Neural cell (in vitro differentiated cells): ENCODE results near the gene LRRC46. TPM values are rescaled to one million over a fixed set of nuclear protein-coding genes. Genes with fewer than 3 reads are reported as not detected.

Source experiments
- H2AFZ ChIP-seq: fragments of 200-600, 300-800 bp; sonication (generic), shearing (Covaris generic); 2 replicates; pipeline ENCODE4 v1.6.0; 2014; ENCODE audit warnings: low read depth, mild to moderate bottlenecking, antibody characterized with exemption, low read length, moderate library complexity
- H3F3A ChIP-seq: fragments of 200-600 bp; shearing (Covaris generic); 2 replicates; pipeline ENCODE4 v1.6.1; 2016; ENCODE audit warnings: mild to moderate bottlenecking, moderate library complexity, mixed read lengths, antibody characterized with exemption, low read length; ENCODE audit not compliant: insufficient read depth, poor library complexity, severe bottlenecking
- H3K27ac ChIP-seq: fragments of 200-600, 300-800 bp; sonication (generic), shearing (Covaris generic); 2 replicates; pipeline ENCODE4 v1.5.1; 2014; ENCODE audit warnings: mild to moderate bottlenecking, low read length, moderate library complexity
- H3K27me3 ChIP-seq: fragments of 300-800, 200-600 bp; sonication (generic), shearing (Covaris generic); 2 replicates; pipeline ENCODE4 v1.6.0; 2014; ENCODE audit warnings: mild to moderate bottlenecking, low read depth, low read length, moderate library complexity; ENCODE audit not compliant: insufficient read depth
- H3K36me3 ChIP-seq: fragments of 300-800, 200-600 bp; sonication (generic), shearing (Covaris generic); 2 replicates; pipeline ENCODE4 v1.5.1; 2014; ENCODE audit warnings: mild to moderate bottlenecking, antibody characterized with exemption, low read length, moderate library complexity; ENCODE audit not compliant: insufficient read depth
- H3K4me2 ChIP-seq: fragments of 300-800, 200-600 bp; sonication (generic), shearing (Covaris generic); 2 replicates; pipeline ENCODE4 v1.6.0; 2014; ENCODE audit warnings: mild to moderate bottlenecking, low read length
- H3K4me3 ChIP-seq: fragments of 300-800, 200-600 bp; sonication (generic), shearing (Covaris generic); 2 replicates; pipeline ENCODE4 v1.5.1; 2014; ENCODE audit warnings: mild to moderate bottlenecking, low read length, moderate library complexity
- H3K79me2 ChIP-seq: fragments of 200-600 bp; shearing (Covaris generic); replicated peaks from 2 replicates; pipeline ENCODE4 v1.6.0; 2014; ENCODE audit warnings: mild to moderate bottlenecking, low read length, moderate library complexity; ENCODE audit not compliant: insufficient read depth
- H3K9ac ChIP-seq: fragments of 300-800, 200-600 bp; sonication (generic), shearing (Covaris generic); 2 replicates; pipeline ENCODE4 v1.6.1; 2016; ENCODE audit warnings: mild to moderate bottlenecking, low read length, mixed read lengths
- H3K9me2 ChIP-seq: fragments of 200-600 bp; shearing (Covaris generic); 2 replicates; pipeline ENCODE4 v1.6.1; 2016; ENCODE audit warnings: mild to moderate bottlenecking, low read length, mixed read lengths; ENCODE audit not compliant: insufficient read depth
- H3K9me3 ChIP-seq: fragments of 200-600, 300-800 bp; sonication (generic), shearing (Covaris generic); 2 replicates; pipeline ENCODE4 v1.6.1; 2016; ENCODE audit warnings: mild to moderate bottlenecking, mixed run types, low read length, moderate library complexity, mixed read lengths
- H4K20me1 ChIP-seq: fragments of 200-600 bp; shearing (Covaris generic); 2 replicates; pipeline ENCODE4 v1.6.1; 2016; ENCODE audit warnings: mild to moderate bottlenecking, mixed run types; ENCODE audit not compliant: insufficient read depth
- EP300 ChIP-seq: fragments of 450-650 bp; conservative IDR thresholded peaks from 2 replicates; pipeline ENCODE4 v1.6.1; 2014; ENCODE audit warnings: antibody characterized with exemption, mild to moderate bottlenecking, moderate library complexity; ENCODE audit not compliant: poor library complexity, severe bottlenecking
- EZH2 ChIP-seq: fragments of 200-600, 300-800 bp; shearing (Covaris generic), sonication (generic); IDR thresholded peaks from 2 replicates; pipeline ENCODE4 v1.6.1; 2014; ENCODE audit warnings: antibody characterized with exemption, low read length, borderline replicate concordance, mild to moderate bottlenecking; ENCODE audit not compliant: insufficient read depth, poor library complexity, severe bottlenecking
- MXI1 ChIP-seq: fragments of 450-650 bp; conservative IDR thresholded peaks from 2 replicates; pipeline ENCODE4 v1.6.1; 2014; ENCODE audit warnings: antibody characterized with exemption, mild to moderate bottlenecking; ENCODE audit not compliant: poor library complexity, severe bottlenecking
- POLR2AphosphoS5 ChIP-seq: IDR thresholded peaks from 2 replicates; pipeline ENCODE4 v1.6.1; 2012
- RAD21 ChIP-seq: fragments of 450-650 bp; conservative IDR thresholded peaks from 2 replicates; pipeline ENCODE4 v1.6.1; 2014; ENCODE audit warnings: antibody characterized with exemption, mild to moderate bottlenecking, moderate library complexity
- REST ChIP-seq: IDR thresholded peaks from 2 replicates; pipeline ENCODE4 v1.6.1; 2012; ENCODE audit warnings: borderline replicate concordance
- SMC3 ChIP-seq: fragments of 450-650 bp; conservative IDR thresholded peaks from 2 replicates; pipeline ENCODE4 v1.6.1; 2014; ENCODE audit warnings: antibody characterized with exemption, mild to moderate bottlenecking, moderate library complexity; ENCODE audit not compliant: poor library complexity
- TAF1 ChIP-seq: IDR thresholded peaks from 2 replicates; pipeline ENCODE4 v1.6.1; 2012; ENCODE audit warnings: low read depth
- polyA plus RNA-seq: library from polyadenylated mRNA; depleted of rRNA; stranded (reverse); fragments of >200 nt; gene quantifications from 2 replicates; pipeline ENCODE4 v1.2.3, GENCODE V29; 2014
- TF ChIP-seq, protein P1 (sequence below): fragments of 450-650 bp; IDR thresholded peaks from 2 replicates; pipeline ENCODE4 v1.5.1; 2014; ENCODE audit warnings: antibody characterized with exemption, mild to moderate bottlenecking, moderate library complexity; ENCODE audit not compliant: poor library complexity, severe bottlenecking

LRRC46 gene
- polyA plus RNA-seq, 1 donor from 2014 or later: 0.12 TPM

DNA sequence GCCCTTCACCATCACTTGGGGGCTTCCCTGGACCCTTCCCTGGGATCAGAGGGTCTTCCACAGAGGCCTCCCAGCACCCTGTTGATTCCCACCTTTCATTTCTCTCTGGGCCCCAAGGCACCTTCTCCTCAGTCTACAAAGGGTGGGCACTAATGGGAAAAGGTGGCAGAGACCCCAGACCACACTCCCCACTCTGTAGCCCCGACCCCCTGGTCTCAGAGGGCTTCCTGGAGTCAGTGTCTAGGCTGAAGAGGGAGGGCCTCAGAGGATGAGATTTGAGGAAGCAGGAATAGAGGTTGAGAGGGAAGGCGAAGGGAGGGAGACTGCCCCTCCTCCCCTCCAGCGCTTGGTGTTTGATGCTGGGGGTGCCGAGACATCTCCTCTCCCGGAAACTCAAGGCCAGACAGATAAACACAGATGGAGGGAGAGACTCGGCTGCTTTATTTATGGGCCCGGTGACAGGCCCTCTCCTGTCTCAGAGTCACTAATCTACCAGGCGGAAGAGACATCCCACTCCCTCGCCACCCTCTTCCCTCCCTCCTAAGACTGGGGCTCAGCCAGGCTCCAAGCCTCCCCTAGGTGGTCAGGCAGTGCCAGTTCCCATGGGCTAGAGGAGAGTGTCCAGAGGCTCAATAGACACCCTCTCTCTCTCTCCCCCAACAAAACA, 46.0 kb downstream of the LRRC46 start:
- no peak overlapping the region for H2AFZ ChIP-seq
- no peak overlapping the region for H3K27ac ChIP-seq
- H3K4me2 ChIP-seq: no peak overlapping the region
- H3K79me2 ChIP-seq: no peaks in the 10 kb centered on the region
- H3K9me2 ChIP-seq: no peaks in the 10 kb centered on the region
- peaks cover 15% of the 10 kb centered on the region for H3K27me3 ChIP-seq
- H4K20me1 ChIP-seq: no peaks in the 10 kb centered on the region
- H3K9ac ChIP-seq: no peak overlapping the region
- TF ChIP-seq SMC3 (no peak), RAD21 (no peak), MXI1 (no peak), EP300 (no peak), TAF1 (no peak)
- no peaks in the 10 kb centered on the region for H3K9me3 ChIP-seq
- H3K36me3 ChIP-seq: no peaks in the 10 kb centered on the region
- no peak overlapping the region for H3K4me3 ChIP-seq
- H3F3A ChIP-seq: no peaks in the 10 kb centered on the region

DNA sequence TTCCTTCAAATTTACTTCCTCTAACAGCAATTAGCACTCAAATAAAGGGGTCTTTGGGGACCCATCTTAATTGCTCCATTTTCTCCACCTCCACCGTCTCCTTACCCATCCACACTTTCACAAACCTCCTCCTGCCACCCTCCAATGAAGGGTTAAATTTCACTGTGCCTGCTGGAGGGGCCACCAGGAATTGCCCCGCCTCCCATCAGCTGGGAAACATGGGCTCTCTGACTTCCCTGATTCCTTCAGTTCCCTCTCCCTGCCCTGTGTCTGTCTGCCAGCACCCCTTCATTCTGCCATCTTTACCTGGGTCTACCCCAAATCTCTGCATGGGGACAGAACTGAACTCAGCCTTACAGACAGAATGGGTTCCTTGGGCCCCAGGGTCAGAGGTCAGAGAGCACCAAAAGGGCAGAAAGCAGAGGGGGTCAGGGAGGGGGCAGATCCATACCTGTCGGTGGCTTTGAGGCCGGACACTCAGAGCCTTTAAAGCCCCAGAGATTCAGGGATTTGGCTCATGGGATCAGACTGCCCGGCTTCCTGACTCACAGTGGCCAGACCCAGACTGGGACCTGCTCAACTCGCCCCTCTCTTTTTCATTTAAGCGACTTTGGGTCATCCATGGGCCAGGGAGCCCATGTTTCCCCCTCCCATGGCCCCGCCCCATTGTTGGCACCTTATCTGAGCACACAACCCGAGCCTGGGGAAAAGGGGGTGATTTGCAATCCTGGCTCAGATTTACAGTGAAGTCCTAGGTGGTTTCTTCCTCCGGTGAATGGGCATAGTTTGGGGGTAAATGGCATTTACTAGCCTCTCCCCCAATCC, 46.9 kb downstream of the LRRC46 start:
- Histone ChIP-seq H3K9me2 (no peaks in the 10 kb centered on the region), H3K27ac (no peak overlapping the region), H3K27me3 (peaks cover 6% of the 10 kb centered on the region), H3K79me2 (no peaks in the 10 kb centered on the region), H3K4me2 (no peak overlapping the region), H4K20me1 (no peaks in the 10 kb centered on the region), H3K9me3 (no peaks in the 10 kb centered on the region), H3K36me3 (no peaks in the 10 kb centered on the region), H3K9ac (no peak overlapping the region), H2AFZ (no peak overlapping the region), H3F3A (no peaks in the 10 kb centered on the region), H3K4me3 (no peak overlapping the region)
- TF ChIP-seq REST (no peak), RAD21 (no peak), SMC3 (no peak), TAF1 (no peak), EZH2 (no peak), MXI1 (no peak), POLR2AphosphoS5 (no peak), EP300 (no peak)
- TF ChIP-seq, protein P1, sequence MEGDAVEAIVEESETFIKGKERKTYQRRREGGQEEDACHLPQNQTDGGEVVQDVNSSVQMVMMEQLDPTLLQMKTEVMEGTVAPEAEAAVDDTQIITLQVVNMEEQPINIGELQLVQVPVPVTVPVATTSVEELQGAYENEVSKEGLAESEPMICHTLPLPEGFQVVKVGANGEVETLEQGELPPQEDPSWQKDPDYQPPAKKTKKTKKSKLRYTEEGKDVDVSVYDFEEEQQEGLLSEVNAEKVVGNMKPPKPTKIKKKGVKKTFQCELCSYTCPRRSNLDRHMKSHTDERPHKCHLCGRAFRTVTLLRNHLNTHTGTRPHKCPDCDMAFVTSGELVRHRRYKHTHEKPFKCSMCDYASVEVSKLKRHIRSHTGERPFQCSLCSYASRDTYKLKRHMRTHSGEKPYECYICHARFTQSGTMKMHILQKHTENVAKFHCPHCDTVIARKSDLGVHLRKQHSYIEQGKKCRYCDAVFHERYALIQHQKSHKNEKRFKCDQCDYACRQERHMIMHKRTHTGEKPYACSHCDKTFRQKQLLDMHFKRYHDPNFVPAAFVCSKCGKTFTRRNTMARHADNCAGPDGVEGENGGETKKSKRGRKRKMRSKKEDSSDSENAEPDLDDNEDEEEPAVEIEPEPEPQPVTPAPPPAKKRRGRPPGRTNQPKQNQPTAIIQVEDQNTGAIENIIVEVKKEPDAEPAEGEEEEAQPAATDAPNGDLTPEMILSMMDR: no peak
